HG02938 (cell line): ENCODE results near the gene PIGO.

Experiments
- ATAC-seq: cut with Tn5 transposase; IDR thresholded peaks from one replicate; pipeline ENCODE4 v1.9.1; 2021; ENCODE audit warnings: mild to moderate bottlenecking, moderate library complexity; ENCODE audit not compliant: unreplicated experiment

The PIGO gene

DNA sequence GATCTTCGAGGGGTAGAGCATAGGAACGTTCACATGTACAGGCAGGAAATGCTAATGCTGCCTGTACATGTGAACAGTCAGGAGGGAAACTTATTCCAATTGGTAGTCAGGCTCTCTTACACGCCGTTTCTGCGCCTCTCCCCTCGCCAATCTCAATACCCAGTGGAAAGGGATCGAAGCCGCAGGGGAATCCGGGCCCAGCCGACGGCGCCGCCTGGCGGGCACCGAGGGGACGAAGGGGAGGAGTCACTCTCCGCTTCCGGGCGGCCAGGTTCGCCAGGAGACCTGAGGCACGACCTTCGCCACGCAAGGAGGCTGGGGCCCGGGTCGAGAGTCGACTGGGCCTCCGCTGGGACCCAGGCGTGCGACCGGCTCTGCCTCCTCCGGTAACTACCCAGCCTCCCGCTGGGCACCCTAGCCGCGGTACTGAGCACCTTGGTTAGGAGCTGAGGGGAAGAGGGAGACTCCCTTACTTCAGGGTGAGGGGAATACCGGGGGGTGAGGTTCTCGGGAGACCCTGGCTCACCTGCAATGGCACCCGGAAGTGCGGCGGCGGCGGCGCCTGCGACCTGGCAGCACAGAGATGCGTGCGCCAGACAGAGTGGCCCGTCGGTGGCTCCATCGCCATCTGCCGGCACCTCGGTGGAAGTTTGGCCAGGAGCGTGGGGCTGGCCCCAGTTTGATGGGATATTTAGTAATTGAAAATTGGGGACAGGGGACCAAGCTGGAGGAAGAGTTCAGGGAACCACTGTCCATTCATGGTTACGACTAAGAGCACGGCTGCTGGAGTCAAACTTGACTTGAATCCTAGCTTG is at the start of gene PIGO:
PIGO (minus strand) TSS at position 557 of the 815 bp plus-strand sequence. CDS start 1,026 bp downstream, outside the sequence.
- peak; percentile 82 for ATAC-seq

DNA sequence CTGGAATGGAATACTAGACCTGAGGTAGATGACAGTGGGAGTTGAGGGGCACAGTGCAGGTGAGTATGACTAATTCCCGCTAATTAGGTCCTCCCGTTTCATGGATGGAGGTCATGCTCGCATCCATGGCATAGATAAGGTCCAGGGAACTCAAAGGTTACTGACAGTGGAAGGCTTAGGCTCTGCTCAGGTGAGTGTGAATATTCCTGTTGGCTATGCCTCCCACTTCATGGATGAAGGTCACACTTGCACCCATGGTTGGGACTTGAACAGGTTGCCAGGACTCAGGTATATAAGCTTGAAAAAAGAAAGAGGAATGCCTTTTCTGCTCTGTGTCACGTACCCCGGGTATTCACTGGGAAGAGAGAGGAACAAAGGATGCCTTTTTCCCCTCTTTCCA is 45.6 kb upstream of the PIGO start:
- ATAC-seq, result no peak

- ATAC-seq, result no peak
These were observed 43.7 kb upstream of the PIGO start for GRCh38 chr9:35140093-35140492.

DNA sequence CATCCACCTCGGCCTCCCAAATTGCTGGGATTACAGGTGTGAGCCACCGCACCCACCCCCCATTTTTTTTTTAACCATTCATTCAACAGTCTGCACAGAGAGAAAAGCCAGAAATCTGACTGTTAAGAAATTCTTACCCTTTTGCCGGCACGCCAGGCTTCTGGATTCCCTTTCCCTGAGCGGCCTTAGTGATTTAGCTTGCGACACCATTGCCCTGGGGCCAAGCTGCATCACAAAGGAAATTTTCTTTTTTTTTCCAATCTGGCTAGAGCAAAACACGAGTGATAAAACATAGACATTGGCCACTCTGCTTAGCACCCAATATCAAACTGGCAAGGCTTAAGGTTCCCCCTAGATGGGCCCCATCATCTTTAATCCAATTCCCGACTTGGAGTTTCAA is 40.5 kb upstream of the PIGO start:
- ATAC-seq, result no peak

DNA sequence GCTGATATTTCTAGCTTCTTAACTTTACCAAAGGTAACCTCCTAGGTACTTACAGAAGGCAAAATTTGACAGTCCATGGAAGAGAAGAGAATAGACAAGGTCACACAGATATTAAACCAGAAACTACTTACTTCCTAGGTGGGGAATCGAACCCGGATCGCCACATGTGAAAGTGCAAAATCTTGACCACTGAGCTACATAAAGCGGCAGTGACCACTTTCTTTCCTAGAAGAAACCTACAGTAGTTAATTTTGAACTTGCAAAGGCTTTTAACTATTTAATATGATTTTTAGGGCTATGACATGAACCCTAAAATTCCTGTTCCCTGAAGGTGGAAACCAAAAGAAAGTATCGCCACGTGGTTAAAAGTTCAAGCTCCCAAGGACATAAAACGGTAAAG is 39.6 kb upstream of the PIGO start:
- no peak for ATAC-seq

DNA sequence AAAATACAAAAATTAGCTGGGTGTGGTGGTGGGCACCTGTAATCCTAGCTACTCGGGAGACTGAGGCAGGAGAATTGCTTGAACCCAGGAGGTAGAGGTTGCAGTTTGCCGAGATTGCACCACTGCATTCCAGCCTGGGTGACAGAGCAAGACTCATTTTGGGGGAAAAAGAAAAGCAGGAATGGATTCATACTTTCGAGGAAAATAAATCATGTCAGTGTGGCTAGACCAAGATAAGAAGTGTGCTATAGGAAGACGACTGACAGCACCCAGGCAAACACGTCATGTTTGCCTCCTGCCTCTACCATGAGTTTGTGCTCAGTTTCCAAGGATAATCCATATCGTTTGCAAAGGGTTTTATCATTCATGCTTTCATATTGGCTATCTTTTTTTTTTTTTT is 38.5 kb upstream of the PIGO start:
- no peak for ATAC-seq

DNA sequence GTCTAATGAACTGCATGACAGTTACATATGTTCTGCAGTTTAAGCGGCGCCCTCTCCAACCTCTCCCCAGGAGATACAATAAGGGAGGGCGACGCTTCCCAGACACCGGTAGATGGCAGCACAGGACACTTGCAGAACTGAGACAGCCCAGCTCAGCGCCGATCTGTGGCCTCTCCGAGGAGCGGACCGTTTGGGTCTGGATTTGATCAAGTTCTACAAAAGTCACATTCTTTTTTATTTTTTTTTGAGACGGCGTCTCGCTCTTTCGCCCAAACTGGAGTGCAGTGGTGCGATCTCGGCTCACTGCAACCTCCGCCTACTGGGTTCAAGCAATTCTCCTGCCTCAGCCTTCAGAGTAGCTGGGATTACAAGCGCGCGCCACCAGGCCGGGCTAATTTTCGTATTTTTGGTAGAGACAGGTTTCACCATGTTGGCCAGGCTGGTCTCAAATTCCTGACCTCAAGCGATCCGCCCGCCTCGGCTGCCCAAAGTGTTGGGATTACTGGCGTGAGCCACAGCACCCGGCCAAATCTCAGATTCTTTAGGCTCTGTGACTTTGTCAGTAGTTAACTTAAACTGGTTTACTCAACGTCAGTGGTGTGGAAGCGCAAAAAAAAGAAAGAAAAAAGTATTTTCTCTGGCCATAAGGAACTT is 20.6 kb upstream of the PIGO start:
- ATAC-seq, result peak; percentile 47

DNA sequence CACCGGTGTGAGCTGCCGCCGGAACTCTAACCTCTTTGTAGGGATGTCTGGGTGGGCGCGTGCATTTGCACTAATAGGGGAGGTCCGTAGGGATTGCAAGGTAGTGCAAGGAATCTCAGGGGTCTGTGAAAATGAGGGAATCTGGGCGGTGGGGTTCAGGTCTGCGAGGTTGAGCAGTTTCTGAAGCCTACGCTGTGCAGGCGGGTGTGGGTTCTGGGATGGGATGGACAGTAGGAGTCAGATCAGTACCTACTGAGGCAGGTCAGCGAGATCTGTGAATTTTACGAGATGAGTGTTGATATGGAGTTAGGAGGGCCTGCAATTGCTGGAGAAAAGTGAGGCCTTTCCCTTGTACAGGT is 20.1 kb upstream of the PIGO start:
- no peak for ATAC-seq

DNA sequence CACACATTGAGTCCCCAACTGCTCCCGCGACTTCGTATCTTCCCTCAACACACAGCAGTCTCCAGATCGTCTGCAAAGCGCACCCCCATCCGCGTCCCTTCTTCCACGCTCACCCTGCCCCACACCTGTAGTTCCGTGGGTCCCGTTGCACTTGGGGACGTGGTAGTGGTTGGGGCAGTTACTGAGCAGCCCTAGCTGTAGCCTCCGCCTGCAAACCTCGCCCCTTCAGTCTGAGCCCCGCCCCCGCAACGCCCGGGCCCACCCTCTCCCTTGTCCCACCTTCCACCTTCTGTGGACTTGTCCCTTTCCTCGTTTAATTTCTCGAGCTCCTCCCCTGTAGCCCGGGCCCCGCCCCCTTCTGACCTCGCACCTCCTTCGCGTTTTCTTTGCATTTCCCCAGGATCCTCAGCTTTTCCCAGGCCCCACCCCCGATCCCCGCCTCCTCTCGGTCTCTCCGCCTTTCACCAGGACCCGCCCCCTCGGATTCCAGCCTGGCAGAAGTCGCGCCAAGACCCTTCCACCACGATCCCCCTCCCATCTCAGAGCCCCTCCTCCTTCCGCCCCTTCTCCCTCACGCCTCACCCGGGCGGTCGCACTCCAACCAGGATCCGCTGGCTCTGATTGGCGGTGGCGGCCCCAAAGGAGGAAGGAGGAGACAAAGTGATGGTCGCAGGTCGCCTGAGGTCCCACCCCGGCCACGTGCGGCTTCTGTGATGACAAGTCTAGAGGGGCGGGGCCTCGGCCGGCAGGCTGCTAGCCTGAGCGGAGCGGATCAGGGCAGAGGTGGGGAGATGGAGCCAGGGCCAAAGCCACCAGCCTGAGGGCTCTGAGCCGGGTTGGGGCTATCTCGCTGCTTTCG is 19.5 kb upstream of the PIGO start, which contains the start of gene ATOSB:
ATOSB (minus strand) TSS at position 183 of the 859 bp plus-strand sequence. CDS start 7,588 bp downstream, outside the sequence.
- peak; percentile 62 for ATAC-seq

DNA sequence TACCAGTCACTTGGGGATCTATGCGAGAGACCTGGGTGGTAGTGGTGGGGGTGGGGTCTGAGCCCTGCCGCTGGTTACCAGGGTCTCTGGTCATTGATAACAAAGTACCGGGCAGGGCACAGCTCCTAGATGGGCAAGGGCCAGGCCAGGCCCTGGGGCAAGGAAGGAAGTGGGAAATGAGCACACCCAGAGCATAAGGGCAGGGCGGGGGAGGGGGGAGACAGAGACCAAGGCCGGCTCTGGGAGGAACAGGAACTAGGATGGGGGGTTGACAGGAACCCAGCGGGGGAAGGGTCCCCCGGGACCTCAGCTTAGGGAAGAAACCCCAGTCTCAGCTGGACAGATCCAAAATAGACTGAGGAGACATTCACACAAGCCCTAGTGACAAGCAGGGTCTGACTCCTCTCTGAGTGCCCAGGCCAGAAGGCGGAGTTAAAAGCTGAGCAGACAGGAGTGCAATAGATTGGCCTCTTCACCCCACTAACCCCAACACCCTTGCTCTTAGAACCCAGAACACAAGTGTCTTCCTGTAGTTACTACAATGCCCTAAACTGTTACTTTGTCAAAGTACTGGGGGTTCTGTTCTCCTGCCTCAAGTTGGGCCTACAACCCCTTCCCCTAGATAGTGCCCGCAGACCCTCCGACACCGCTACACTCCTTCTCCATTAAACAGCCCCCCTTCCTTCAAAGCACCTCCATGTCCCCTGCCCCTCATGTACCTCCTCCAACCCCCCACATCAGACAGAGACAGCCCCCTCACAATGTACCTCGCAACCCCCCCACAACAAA is 18.6 kb upstream of the PIGO start:
- no peak for ATAC-seq

DNA sequence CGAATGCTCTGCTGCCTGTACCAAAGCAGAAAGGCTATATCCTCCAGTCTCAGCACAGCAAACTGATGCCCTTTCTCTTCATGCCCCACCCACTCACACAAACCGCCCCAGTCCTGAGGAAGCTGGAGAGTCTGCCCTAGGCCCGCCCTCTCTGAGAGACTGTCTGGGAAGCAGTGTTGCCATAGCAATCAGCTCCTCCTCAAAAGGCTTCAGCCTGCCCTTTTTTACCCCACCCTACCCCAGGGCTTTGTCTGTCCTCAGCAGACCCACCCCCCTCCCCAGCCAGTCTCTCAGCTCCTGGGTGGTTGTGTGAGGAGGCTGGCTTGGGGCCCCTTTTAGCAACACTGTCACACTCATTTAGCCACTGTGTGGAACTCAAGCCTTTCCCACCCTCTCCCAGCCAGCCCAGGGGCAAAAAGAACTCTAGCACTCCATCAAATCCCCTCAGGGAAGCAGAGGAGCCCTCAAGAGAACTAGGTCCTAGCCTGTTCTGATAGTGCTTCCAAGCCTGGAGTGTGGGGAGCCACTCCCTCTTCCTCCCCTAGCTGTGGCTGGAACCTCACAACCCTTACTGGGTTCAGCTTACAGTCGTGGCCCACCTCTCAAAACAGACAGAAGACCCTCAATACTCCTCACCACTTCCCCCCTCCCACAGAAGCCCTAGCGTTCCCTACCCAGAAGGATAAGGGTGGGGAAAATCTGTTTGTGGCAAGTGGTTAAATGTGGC is 17.9 kb upstream of the PIGO start:
- no peak for ATAC-seq

DNA sequence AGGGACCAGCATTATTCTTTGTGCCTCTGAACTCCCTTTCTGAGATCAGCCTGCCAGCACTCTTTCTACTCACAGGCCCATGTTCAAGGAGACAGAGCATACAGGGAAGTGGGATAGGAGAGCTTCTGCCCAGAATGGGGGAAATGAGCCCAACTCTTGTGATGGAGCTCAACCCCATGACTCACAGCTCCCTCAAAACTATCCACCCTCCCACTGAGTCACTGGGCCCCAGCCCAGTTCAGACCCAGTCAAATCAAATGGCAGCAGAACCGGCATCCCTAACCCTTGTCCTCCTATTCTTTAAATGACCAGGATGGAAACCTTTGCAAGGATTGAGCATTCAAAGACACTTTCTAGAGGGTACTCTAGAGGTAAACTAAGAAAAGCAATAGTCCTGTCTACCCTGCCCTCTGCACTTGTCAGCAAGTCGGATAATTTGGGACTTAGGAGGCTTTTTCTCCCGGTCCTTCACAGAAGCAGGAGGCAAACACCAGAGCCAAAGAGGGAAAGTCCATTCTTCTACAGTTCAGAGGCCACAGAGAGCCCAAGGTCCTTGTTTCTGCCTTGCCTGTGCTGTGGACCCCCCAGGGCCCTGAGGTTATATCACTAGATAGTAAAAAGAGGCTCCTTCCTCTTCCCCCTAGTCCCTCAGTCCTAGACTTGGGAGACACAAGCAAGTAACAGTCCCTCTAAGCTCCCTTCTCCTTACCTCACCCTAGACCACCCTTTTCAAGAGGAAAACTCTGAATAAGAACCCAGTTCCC is 16.0 kb upstream of the PIGO start:
- ATAC-seq, result no peak

GRCh38 chr9:35111001-35111933 is 14.9 kb upstream of the PIGO start:
- peak; percentile 62 for ATAC-seq

GRCh38 chr9:35110327-35110761 is 14.0 kb upstream of the PIGO start:
- ATAC-seq, result no peak

GRCh38 chr9:35108946-35109575 is 12.7 kb upstream of the PIGO start:
- ATAC-seq, result no peak

GRCh38 chr9:35108461-35108860 is 12.1 kb upstream of the PIGO start:
- no peak for ATAC-seq
